Measurements from ENCODE around the gene ADGRB2. TPM values are rescaled to one million over a fixed set of nuclear protein-coding genes. Genes with fewer than 3 reads are reported as not detected.

Gene ADGRB2
- total RNA-seq, 1 experiment from 2014 or later, result 12.3 TPM

DNA sequence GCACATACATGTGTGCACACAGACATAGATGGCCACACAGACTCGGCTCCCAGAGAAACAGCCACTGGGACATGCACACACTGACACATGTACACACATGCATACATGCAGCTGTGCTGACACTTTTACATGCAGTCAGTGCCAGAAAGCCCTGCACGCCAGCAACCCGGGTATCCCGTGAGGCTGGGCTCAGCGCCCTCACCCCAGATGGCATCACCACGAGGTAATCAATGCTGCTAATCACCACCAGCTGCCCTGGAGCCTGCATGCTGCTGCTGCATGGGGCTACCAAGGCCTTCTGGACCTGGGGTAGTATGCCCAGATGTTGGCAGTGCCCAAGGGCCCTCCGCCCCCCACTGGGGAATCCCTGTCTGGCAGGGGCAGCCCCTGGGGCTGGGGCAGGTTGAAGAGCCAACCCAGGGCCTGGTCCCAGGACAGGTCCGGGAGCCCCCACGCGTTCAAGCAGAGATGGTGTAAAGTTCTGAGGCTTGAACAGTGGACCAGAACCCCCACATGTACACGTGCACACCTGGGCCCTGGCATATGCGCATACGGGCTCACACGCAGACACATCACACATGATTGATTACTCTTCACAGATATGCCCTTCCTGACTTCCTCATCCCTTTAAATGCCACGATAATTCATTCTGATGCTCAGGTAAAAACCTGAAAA lies 57.6 kb downstream of the ADGRB2 start:
- Histone ChIP-seq H2AFZ (ENCODE audit: low read length) (no peak overlapping the region), H3K4me1 (ENCODE audit: insufficient read depth, low read length) (peaks cover 28% of the 10 kb centered on the region), H3K4me3 (ENCODE audit: low read length) (no peak overlapping the region), H3K4me2 (ENCODE audit: low read length) (no peak overlapping the region), H3K9ac (ENCODE audit: low read length) (no peak overlapping the region), H3K27ac (ENCODE audit: low read length) (no peak overlapping the region), H3F3A (ENCODE audit: low read length, unreplicated experiment) (no peaks in the 10 kb centered on the region), H3K79me2 (ENCODE audit: low read length) (no peaks in the 10 kb centered on the region), H3K36me3 (ENCODE audit: low read depth, low read length) (no peaks in the 10 kb centered on the region), H4K20me1 (ENCODE audit: low read length) (no peaks in the 10 kb centered on the region), H3K9me3 (ENCODE audit: low read length) (no peaks in the 10 kb centered on the region), H3K9me2 (replicated peaks; ENCODE audit: low read length) (no peaks in the 10 kb centered on the region), H3K27me3 (ENCODE audit: low read length) (no peaks in the 10 kb centered on the region)
- intact Hi-C loops (cut with micrococcal nuclease), result no loop called here
- DNase-seq, result no peak
- TF ChIP-seq EZH2 (IDR thresholded peaks at IDR 0.05; ENCODE audit: low read length, unreplicated experiment) (no peak), EZH2phosphoT487 (IDR thresholded peaks at IDR 0.05; ENCODE audit: borderline replicate concordance, low read length) (no peak)
- TF ChIP-seq, protein P1, sequence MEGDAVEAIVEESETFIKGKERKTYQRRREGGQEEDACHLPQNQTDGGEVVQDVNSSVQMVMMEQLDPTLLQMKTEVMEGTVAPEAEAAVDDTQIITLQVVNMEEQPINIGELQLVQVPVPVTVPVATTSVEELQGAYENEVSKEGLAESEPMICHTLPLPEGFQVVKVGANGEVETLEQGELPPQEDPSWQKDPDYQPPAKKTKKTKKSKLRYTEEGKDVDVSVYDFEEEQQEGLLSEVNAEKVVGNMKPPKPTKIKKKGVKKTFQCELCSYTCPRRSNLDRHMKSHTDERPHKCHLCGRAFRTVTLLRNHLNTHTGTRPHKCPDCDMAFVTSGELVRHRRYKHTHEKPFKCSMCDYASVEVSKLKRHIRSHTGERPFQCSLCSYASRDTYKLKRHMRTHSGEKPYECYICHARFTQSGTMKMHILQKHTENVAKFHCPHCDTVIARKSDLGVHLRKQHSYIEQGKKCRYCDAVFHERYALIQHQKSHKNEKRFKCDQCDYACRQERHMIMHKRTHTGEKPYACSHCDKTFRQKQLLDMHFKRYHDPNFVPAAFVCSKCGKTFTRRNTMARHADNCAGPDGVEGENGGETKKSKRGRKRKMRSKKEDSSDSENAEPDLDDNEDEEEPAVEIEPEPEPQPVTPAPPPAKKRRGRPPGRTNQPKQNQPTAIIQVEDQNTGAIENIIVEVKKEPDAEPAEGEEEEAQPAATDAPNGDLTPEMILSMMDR (conservative IDR thresholded peaks at IDR 0.05; ENCODE audit: low read depth, low read length), result no peak
- BruUV-seq (replicated peaks), result no TSS peak
- ChIA-PET CTCF (no interaction called here), POLR2A (ENCODE audit: unreplicated experiment) (no interaction called here)
- ATAC-seq, result no peak

- ATAC-seq, result peak; percentile 10; the same call in 1 of the 2 replicates
- Histone ChIP-seq H3K79me2 (ENCODE audit: low read length) (no peaks in the 10 kb centered on the region), H3K27ac (ENCODE audit: low read length) (no peak overlapping the region), H3K9me3 (ENCODE audit: low read length) (no peaks in the 10 kb centered on the region), H3K4me2 (ENCODE audit: low read length) (peak overlapping the region; percentile 47), H3K4me1 (ENCODE audit: insufficient read depth, low read length) (peaks cover 40% of the 10 kb centered on the region), H4K20me1 (ENCODE audit: low read length) (no peaks in the 10 kb centered on the region), H3K4me3 (ENCODE audit: low read length) (no peak overlapping the region), H3K9me2 (replicated peaks; ENCODE audit: low read length) (no peaks in the 10 kb centered on the region), H3K27me3 (ENCODE audit: low read length) (no peaks in the 10 kb centered on the region), H2AFZ (ENCODE audit: low read length) (peak overlapping the region; percentile 37; the same call in 1 of the 2 replicates), H3K9ac (ENCODE audit: low read length) (no peak overlapping the region), H3F3A (ENCODE audit: low read length, unreplicated experiment) (peaks cover 3% of the 10 kb centered on the region), H3K36me3 (ENCODE audit: low read depth, low read length) (no peaks in the 10 kb centered on the region)
- no TSS peak for BruUV-seq (replicated peaks)
- peak; percentile 49 for DNase-seq
- intact Hi-C loops (cut with micrococcal nuclease), result no loop called here
- ChIA-PET CTCF (interaction anchor here (0.6 to 1.5 kb wide), 5 partner anchors 35 to 84 kb away, joined by 3 to 12 read pairs (median 5); no protein-coding TSS in a partner anchor), POLR2A (ENCODE audit: unreplicated experiment) (no interaction called here)
- TF ChIP-seq, protein P1 (conservative IDR thresholded peaks at IDR 0.05; ENCODE audit: low read depth, low read length), result peak; percentile 40; the same call in 1 of the 2 replicates
- no peak for TF ChIP-seq EZH2 (IDR thresholded peaks at IDR 0.05; ENCODE audit: low read length, unreplicated experiment)
- TF ChIP-seq EZH2phosphoT487 (IDR thresholded peaks at IDR 0.05; ENCODE audit: borderline replicate concordance, low read length), result no peak
Observed at GRCh38 chr1:31705080-31705866, 58.9 kb downstream of the ADGRB2 start.
